ENCODE results near the gene NPM1. TPM values are rescaled to one million over a fixed set of nuclear protein-coding genes. Genes with fewer than 3 reads are reported as not detected.
"Not testable (repeated sequence)": the region's sequence is repeated elsewhere in the genome, so short reads cannot be mapped to it uniquely, and the experiment has no call there.

NPM1 gene
- total RNA-seq, 1 experiment from 2014 or later = 2,112 TPM

DNA sequence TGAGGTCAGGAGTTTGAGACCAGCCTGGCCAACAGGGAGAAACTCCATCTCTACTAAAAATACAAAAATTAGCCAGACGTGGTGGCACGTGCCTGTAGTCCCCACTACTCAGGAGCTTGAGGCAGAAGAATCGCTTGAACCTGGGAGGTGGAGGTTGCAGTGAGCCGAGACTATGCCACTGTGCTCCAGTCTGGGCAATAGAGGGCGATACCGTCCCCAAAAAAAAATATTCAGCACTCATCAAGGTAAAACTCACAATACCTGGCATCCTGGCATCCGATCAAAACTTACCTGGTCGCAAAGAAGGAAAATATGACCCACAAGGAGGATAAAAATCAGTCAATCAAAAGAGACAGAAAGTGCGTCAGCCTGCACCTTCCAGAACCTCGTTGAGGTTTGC is 16.8 kb upstream of the NPM1 start:
- H3K9me3 ChIP-seq; H3K4me3 Mint-ChIP-seq (ENCODE audit: unreplicated experiment); H3K27ac Mint-ChIP-seq (ENCODE audit: unreplicated experiment); H3K9me3 Mint-ChIP-seq (ENCODE audit: unreplicated experiment); H3K4me3 ChIP-seq (ENCODE audit: low read depth, low read length); BruUV-seq (replicated peaks); POLR2A ChIA-PET; H3K27me3 ChIP-seq (replicated peaks; ENCODE audit: control insufficient read depth, insufficient read depth, low read length); H3K4me1 ChIP-seq; CTCF ChIA-PET; H3K4me1 Mint-ChIP-seq (ENCODE audit: low read depth, unreplicated experiment); DNase-seq; H3K27me3 Mint-ChIP-seq (ENCODE audit: insufficient read depth, unreplicated experiment); H3K36me3 Mint-ChIP-seq (ENCODE audit: insufficient read depth, unreplicated experiment); intact Hi-C loops (cut with micrococcal nuclease; ENCODE audit: unreplicated experiment); H3K36me3 ChIP-seq (ENCODE audit: control insufficient read depth, insufficient read depth, low read length): not testable (repeated sequence)
- TF ChIP-seq, protein P1, sequence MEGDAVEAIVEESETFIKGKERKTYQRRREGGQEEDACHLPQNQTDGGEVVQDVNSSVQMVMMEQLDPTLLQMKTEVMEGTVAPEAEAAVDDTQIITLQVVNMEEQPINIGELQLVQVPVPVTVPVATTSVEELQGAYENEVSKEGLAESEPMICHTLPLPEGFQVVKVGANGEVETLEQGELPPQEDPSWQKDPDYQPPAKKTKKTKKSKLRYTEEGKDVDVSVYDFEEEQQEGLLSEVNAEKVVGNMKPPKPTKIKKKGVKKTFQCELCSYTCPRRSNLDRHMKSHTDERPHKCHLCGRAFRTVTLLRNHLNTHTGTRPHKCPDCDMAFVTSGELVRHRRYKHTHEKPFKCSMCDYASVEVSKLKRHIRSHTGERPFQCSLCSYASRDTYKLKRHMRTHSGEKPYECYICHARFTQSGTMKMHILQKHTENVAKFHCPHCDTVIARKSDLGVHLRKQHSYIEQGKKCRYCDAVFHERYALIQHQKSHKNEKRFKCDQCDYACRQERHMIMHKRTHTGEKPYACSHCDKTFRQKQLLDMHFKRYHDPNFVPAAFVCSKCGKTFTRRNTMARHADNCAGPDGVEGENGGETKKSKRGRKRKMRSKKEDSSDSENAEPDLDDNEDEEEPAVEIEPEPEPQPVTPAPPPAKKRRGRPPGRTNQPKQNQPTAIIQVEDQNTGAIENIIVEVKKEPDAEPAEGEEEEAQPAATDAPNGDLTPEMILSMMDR (IDR thresholded peaks at IDR 0.05; ENCODE audit: insufficient read depth in 1 of 2, low read depth in 1 of 2, low read length in 1 of 2, severe bottlenecking in 1 of 2, unreplicated experiment in 1 of 2) = peak in 1 of 2 experiments; percentile 13

DNA sequence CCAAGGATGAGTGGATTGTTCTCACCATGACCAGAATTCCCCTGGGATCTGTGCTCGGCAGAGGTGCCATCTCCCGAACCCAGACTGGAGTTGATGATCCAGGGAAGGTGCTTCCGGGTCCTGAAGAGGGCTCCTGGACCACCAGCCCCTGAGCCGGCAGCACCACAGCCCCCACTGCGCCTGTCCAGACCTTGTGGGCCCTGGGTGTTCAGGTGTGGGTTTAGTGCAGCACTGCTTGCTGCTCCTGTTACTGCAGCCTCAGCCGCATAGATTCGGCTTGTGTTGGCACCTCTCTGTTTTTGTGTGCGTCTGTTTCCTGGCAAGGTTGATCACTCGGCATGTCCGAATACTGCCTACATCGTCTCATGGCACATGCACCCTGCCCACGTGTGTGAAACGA is 16.3 kb upstream of the NPM1 start:
- intact Hi-C loops (cut with micrococcal nuclease; ENCODE audit: unreplicated experiment) = no loop called here
- H3K9me3 Mint-ChIP-seq (ENCODE audit: unreplicated experiment) = no peaks in the 10 kb centered on the region
- H3K27ac Mint-ChIP-seq (ENCODE audit: unreplicated experiment) = no peak overlapping the region
- Histone ChIP-seq H3K4me3 (ENCODE audit: low read depth, low read length) (no peak overlapping the region), H3K27me3 (replicated peaks; ENCODE audit: control insufficient read depth, insufficient read depth, low read length) (no peaks in the 10 kb centered on the region), H3K9me3 (no peaks in the 10 kb centered on the region), H3K4me1 (no peaks in the 10 kb centered on the region), H3K36me3 (ENCODE audit: control insufficient read depth, insufficient read depth, low read length) (no peaks in the 10 kb centered on the region)
- H3K4me3 Mint-ChIP-seq (ENCODE audit: unreplicated experiment) = no peak overlapping the region
- BruUV-seq (replicated peaks) = no TSS peak
- POLR2A ChIA-PET = no interaction called here
- H3K27me3 Mint-ChIP-seq (ENCODE audit: insufficient read depth, unreplicated experiment) = no peaks in the 10 kb centered on the region
- H3K4me1 Mint-ChIP-seq (ENCODE audit: low read depth, unreplicated experiment) = peaks cover 8% of the 10 kb centered on the region
- no peaks in the 10 kb centered on the region for H3K36me3 Mint-ChIP-seq (ENCODE audit: insufficient read depth, unreplicated experiment)
- TF ChIP-seq, protein P1 (IDR thresholded peaks at IDR 0.05; ENCODE audit: insufficient read depth in 1 of 2, low read depth in 1 of 2, low read length in 1 of 2, severe bottlenecking in 1 of 2, unreplicated experiment in 1 of 2) = no peak
- DNase-seq = no peak
- CTCF ChIA-PET = no interaction called here

DNA sequence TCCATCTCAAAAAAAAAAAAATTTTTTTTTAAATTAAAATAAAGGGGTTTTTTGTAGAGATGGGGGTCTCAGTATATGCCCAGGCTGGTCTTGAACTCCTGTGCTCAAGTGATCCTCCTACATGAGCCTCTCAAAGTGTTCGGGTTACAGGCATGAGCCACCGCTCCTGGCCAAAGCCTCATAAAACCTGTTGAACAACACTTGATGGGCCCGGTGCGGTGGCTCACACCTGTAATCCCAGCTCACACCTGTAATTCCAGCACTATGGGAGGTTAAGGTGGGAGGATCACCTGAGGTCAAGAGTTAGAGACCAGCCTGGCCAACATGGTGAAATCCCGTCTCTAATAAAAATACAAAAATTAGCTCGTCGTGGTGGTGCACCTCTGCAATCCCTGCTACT is 7.7 kb upstream of the NPM1 start:
- no peak overlapping the region for H3K4me3 Mint-ChIP-seq (ENCODE audit: unreplicated experiment)
- no peak for DNase-seq
- H3K36me3 Mint-ChIP-seq (ENCODE audit: insufficient read depth, unreplicated experiment) = no peaks in the 10 kb centered on the region
- Histone ChIP-seq H3K4me3 (ENCODE audit: low read depth, low read length) (no peak overlapping the region), H3K9me3 (no peaks in the 10 kb centered on the region), H3K36me3 (ENCODE audit: control insufficient read depth, insufficient read depth, low read length) (no peaks in the 10 kb centered on the region), H3K4me1 (no peaks in the 10 kb centered on the region), H3K27me3 (replicated peaks; ENCODE audit: control insufficient read depth, insufficient read depth, low read length) (no peaks in the 10 kb centered on the region)
- no peaks in the 10 kb centered on the region for H3K27me3 Mint-ChIP-seq (ENCODE audit: insufficient read depth, unreplicated experiment)
- H3K27ac Mint-ChIP-seq (ENCODE audit: unreplicated experiment) = no peak overlapping the region
- intact Hi-C loops (cut with micrococcal nuclease; ENCODE audit: unreplicated experiment) = no loop called here
- TF ChIP-seq, protein P1 (IDR thresholded peaks at IDR 0.05; ENCODE audit: insufficient read depth in 1 of 2, low read depth in 1 of 2, low read length in 1 of 2, severe bottlenecking in 1 of 2, unreplicated experiment in 1 of 2) = no peak
- no peaks in the 10 kb centered on the region for H3K9me3 Mint-ChIP-seq (ENCODE audit: unreplicated experiment)
- POLR2A ChIA-PET = no interaction called here
- BruUV-seq (replicated peaks) = no TSS peak
- CTCF ChIA-PET = no interaction called here
- H3K4me1 Mint-ChIP-seq (ENCODE audit: low read depth, unreplicated experiment) = no peaks in the 10 kb centered on the region

DNA sequence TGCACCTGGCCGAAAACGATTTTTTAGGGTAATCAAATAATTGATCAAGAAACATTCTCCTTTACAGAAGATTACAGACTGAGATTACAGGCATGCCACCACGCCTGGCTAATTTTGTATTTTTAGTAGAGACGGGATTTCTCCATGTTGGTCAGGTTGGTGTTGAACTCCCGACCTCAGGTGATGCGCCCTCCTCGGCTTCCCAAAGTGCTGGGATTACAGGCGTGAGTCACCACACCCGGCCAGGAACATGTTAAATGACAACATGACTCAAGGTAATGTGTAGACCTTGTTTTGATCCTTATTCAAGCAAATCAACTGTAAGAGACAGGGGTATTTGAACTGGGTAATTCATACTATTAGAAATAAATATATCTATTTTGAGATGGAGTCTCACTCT is 3.2 kb upstream of the NPM1 start:
- H3K9me3 ChIP-seq; BruUV-seq (replicated peaks); H3K27me3 ChIP-seq (replicated peaks; ENCODE audit: control insufficient read depth, insufficient read depth, low read length); DNase-seq; H3K27me3 Mint-ChIP-seq (ENCODE audit: insufficient read depth, unreplicated experiment); H3K4me1 Mint-ChIP-seq (ENCODE audit: low read depth, unreplicated experiment); H3K4me3 ChIP-seq (ENCODE audit: low read depth, low read length); CTCF ChIA-PET; POLR2A ChIA-PET; H3K27ac Mint-ChIP-seq (ENCODE audit: unreplicated experiment); H3K9me3 Mint-ChIP-seq (ENCODE audit: unreplicated experiment); H3K4me3 Mint-ChIP-seq (ENCODE audit: unreplicated experiment); H3K4me1 ChIP-seq; H3K36me3 ChIP-seq (ENCODE audit: control insufficient read depth, insufficient read depth, low read length); intact Hi-C loops (cut with micrococcal nuclease; ENCODE audit: unreplicated experiment): not testable (repeated sequence)
- H3K36me3 Mint-ChIP-seq (ENCODE audit: insufficient read depth, unreplicated experiment) = peaks cover 24% of the 10 kb centered on the region

DNA sequence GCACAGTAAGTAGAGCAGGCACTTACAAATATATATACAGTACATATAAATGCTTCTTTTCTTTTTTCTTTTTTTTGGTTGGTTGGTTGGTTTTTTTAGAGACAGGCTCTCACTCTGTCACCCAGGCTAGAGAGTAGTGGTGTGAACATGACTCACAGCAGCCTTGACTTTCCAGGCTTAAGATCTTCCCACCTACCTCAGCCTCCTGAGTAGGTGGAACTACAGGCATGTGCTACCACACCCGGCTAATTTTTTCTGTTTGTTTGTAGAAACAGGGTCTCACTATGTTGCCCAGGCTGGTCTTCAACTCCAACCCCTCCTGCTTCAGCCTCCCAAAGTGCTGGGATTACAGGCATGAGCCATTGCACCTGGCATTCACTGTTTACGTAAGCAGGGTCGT is 2.6 kb upstream of the NPM1 start:
- H3K4me3 Mint-ChIP-seq (ENCODE audit: unreplicated experiment); H3K4me1 ChIP-seq; H3K9me3 Mint-ChIP-seq (ENCODE audit: unreplicated experiment); intact Hi-C loops (cut with micrococcal nuclease; ENCODE audit: unreplicated experiment); H3K27me3 ChIP-seq (replicated peaks; ENCODE audit: control insufficient read depth, insufficient read depth, low read length); CTCF ChIA-PET; H3K9me3 ChIP-seq; POLR2A ChIA-PET; H3K27me3 Mint-ChIP-seq (ENCODE audit: insufficient read depth, unreplicated experiment); H3K4me3 ChIP-seq (ENCODE audit: low read depth, low read length); H3K27ac Mint-ChIP-seq (ENCODE audit: unreplicated experiment); H3K36me3 ChIP-seq (ENCODE audit: control insufficient read depth, insufficient read depth, low read length); BruUV-seq (replicated peaks); DNase-seq; H3K4me1 Mint-ChIP-seq (ENCODE audit: low read depth, unreplicated experiment): not testable (repeated sequence)
- peaks cover 30% of the 10 kb centered on the region for H3K36me3 Mint-ChIP-seq (ENCODE audit: insufficient read depth, unreplicated experiment)

All from Caco-2 (cell line).